HuH-7 (cell line): ENCODE measurements around the gene ITGAD.

ENCODE experiments used
- DNase-seq: peaks from one replicate; pipeline ENCODE4 v3.0.0; 2011; ENCODE audit warnings: low spot score

The ITGAD gene

DNA sequence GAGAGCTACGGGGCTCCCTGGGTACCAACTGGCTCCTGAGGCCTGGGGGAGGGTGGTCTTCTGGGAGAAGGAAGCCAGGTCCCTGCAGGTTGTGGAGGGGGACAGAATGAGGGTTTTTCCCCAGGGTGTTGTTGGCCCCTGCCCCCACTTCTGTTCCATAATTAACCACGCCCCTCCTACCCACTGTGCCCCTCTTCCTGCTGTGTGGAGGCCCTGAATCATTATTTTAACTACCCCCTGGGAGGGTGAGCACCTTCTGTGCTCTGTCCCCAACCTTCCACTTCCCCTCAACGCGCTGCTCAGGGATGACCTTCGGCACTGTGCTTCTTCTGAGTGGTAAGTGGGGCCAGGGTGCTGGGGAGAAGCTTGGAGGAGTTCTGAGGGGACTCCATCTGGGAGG is at the start of gene ITGAD:
TSS of gene ITGAD (plus strand) at position 280 of the 400 bp plus-strand sequence. CDS start at position 306, 26 bp downstream.
- DNase-seq, result no peak

DNA sequence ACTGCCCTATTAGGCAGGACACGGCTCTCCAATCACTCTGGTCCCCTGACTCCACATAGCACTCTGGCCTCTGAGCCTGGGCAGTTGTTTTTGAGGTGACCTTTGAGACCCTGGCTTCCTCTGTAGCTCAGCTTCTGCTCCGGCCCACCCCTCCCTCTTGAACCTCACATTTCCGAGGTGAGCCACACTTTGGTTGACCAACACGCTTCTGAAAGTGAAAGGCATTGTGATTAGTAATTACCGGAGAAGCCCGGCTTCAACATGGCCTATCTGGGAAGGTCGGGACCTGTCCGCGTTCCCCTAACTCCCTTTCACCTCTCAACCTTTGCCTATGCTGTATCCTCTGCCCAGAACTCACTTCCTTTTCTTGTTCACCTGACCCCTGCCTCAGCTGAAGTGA is 48.4 kb upstream of the ITGAD start:
- DNase-seq, result no peak

DNA sequence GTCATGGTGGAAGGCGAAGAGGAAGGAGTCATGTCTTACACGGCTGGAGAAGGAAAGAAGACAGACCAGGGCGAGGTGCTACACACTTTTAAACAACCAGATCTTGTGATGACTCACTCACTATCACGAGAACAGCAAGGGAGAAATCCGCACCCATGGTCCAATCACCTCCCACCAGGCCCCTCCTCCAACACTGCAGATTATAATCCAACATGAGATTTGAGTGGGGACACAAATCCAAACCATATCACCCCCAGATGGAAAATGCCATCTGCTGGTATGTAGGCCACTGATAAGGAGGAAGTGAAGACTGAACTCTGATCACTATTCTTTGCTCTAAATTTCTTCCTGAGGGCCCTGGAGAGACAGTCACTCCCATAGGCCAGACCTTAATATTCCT is 45.7 kb upstream of the ITGAD start:
- DNase-seq, result no peak

DNA sequence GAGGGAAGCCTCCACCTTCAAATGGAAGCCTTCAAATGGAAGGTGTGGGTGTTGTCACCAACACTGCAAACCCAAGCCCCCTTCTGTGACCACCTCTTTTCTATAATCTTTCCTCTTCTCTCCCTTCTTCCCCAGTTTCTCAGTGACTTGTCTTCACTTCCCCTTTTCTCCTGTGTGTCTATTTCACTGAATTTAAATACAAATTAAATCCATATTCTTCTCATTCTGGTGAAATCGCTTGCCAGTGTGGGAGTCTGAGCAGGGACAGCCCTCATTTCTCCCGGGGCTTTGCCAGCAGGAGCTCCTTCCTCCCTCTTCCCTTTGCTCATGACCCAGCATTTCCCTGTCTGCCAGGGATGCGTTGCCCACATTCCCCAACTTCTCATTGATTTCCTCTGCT is 44.6 kb upstream of the ITGAD start:
- no peak for DNase-seq

DNA sequence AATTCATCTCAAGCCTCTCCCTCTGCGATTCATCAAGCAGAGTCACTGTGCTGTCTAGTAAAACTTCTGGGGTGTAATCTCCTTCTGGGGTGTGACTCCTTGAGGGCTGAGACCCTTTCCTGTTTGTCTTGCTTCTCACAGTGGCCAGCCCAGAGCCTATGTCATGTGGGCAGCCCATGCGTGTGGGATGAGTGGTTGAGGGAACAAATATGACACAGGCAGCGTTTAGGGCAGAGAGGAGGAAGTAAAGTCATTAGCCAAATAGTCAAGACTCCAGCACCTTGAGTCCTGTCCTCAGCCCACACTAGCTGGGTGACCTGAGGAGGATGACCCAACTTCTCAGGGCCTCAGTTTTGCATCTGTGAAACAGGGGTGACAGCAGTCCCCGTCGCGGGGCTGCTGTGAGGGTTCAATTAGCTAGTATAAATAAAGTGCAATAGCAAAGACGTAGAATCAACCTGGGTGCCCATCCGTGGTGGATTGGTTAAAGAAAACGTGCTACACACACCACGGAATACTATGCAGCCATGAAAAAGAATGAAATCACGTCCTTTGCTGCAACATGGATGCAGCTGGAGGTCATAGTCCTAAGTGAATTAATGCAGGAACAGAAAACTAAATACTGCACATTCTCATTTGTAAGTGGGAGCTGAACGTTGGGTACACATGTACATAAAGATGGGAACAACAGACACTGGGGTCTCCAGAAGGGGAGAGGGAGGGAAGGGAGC is 42.7 kb upstream of the ITGAD start:
- DNase-seq, result no peak

GRCh38 chr16:31351246-31351941 is 41.7 kb upstream of the ITGAD start:
- DNase-seq, result no peak

- DNase-seq, result no peak
These were observed 41.2 kb upstream of the ITGAD start for GRCh38 chr16:31351942-31352325.

- no peak for DNase-seq
These were observed 40.6 kb upstream of the ITGAD start for GRCh38 chr16:31352376-31353115.

- no peak for DNase-seq
These were observed 38.5 kb upstream of the ITGAD start, which contains the start of gene ITGAX for GRCh38 chr16:31354394-31355291. ITGAX (plus strand) TSS chr16:31355176; CDS start chr16:31355255, 79 bp downstream.

DNA sequence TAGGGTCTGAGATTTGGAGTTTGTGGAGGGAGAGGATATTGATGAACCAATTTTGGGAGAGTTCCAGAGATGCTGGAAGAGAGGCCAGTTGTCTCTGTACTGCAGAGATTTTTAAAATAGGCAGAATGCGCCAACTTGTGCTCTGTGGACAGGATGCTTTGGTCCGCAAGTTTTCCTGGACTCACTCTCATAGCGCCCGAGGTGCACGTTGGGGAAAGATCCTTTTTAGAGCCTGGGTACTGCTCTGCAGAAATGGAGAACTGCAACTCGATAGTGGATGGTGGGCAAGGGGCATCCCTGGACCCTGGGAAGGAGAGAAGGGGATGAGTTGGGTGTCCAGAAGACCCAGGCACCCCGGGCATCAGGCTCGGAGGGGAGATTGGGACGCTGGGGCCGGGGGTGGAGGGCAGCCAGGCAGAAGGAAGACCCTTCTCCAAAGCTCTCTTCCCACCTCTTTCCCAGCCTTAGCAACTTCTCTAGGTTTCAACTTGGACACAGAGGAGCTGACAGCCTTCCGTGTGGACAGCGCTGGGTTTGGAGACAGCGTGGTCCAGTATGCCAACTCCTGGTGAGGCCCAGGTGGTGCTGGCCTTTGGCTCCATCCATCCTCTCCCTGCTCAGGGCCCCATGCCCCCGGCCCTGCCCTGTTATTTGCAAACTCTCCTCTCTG is 37.6 kb upstream of the ITGAD start:
- no peak for DNase-seq

- DNase-seq, result no peak
These were observed 36.4 kb upstream of the ITGAD start for GRCh38 chr16:31356566-31357323.

DNA sequence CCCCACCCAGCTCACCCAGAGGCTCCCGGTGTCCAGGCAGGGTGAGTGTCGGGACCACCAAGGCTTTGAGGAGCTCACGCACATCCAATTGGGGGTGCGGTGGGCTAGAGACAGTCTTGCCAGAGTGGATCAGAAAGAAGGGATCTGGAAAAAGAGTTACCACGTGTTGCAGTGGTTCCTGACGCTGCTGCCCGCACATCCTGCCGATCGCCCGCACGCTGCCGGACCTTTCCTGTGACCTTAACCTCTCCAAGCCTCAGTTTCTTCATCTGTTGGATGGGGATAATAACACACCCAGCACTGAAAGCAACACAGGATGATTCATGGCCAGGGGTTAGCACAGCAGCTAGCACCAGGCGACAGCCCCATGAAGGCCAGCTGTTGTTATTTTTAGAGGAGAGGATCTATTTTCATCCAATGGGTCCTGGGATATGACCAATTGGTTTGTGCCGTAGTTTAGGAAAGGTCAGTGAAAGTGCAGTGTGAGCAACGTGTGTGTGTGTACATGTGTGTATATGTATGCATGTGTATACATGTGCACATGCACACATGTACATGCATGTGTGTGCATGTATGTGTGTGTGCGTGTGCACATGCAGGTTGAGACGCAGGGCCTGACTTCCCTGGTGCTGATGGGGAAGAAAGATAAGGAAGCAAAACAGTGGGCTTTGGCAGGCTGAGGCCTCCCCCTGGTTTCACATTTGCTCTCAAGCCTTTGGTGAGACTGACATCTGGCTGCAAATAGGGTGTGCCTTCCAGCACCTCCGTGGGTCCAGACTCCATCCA is 35.6 kb upstream of the ITGAD start:
- DNase-seq, result no peak

DNA sequence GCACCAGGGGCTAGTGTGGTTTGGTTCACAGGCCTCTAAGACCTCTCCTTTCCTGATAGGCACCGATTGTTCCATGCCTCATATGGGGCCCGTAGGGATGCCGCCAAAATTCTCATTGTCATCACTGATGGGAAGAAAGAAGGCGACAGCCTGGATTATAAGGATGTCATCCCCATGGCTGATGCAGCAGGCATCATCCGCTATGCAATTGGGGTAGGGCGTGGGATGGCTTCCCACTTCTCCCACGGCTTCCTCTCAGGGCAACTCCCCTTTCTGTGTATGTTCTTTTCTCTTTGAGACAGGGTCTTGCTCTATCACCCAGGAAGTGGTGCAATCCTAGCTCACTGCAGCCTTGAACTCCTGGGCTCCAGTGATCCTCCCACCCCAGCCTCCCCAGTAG is 32.9 kb upstream of the ITGAD start:
- DNase-seq, result no peak

DNA sequence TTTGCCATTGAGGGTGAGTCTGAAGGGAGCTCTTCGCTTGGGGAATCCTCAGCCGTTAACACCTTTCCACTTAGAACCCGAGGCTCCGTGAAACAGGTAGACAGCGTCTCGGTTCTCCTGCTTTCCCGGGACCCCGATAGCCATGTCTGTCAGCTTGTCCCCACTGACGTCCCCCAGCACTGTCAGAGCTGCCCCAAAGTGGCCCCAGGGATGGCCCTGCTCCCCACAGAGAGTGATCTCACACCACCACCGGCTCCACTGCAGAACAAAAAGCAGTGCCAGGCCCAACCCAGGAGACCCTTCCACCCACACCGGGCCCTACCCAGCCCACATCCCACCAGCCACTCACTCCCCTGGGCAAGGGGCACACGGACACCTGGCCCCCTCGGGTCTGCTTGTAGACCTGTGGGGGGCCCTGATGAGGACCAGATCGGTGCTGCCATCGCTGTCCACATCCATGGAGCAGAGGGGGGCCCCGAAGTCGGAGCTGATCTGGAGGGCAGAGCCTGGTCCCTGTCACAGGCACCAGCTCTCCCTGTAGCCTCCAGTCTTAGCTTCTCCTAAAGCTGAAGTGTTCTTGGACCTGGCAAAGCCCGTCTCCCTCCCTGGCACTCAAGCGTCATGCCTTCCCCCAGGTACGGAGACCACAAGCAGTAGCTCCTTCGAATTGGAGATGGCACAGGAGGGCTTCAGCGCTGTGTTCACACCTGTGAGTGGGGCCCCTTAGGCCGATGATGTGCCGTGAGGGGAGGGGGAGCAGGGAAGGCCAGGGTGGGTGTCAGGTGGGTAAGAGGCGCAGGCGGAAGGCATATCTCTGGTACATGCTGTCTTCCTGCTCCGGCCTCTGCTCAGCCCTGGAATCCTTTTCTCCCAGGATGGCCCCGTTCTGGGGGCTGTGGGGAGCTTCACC is 31.7 kb upstream of the ITGAD start:
- no peak for DNase-seq

DNA sequence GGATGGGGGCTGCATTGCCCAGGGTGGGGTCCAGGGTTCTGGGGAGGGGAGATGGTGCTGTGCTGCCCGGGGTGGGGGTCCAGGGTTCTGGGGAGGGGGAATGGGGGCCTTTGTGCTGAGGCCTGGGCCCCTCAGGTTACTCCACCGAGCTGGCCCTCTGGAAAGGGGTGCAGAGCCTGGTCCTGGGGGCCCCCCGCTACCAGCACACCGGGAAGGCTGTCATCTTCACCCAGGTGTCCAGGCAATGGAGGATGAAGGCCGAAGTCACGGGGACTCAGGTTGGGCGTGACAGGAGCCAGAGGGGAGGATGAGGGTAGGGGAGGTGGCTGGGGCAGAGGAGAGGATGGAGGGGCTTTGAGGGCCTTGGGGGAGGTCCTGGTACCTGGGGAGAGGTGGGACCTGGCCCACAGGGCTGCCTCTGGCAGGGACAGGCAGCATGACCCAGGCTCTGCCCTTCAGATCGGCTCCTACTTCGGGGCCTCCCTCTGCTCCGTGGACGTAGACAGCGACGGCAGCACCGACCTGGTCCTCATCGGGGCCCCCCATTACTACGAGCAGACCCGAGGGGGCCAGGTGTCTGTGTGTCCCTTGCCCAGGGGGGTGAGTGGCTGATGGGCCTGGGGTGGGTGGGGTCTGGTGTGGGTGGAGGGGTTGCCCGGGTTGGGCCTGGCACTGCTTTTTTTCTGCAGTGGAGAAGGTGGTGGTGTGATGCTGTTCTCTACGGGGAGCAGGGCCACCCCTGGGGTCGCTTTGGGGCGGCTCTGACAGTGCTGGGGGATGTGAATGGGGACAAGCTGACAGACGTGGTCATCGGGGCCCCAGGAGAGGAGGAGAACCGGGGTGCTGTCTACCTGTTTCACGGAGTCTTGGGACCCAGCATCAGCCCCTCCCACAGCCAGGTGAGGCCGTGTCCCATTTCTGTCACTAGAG is 30.4 kb upstream of the ITGAD start:
- DNase-seq, result no peak

DNA sequence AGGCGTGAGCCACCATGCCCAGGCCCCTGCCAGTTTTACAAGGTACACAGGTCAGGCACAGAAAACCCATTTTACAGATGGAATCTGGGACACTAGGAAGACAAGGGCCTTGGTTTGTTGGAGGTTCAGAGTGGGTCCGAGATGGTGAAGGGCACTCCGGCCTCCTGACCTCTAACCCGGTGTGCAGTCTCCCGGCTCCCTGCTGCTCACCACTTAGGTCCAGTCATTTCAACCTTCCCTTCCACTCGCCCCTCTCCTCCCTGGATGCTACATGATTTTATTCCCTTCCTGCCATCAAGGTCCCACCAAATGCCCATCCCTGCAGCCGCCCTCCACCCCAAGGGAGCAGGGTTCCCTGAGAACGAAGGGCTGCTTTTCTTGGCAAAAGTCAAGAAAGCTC is 29.4 kb upstream of the ITGAD start:
- no peak for DNase-seq

DNA sequence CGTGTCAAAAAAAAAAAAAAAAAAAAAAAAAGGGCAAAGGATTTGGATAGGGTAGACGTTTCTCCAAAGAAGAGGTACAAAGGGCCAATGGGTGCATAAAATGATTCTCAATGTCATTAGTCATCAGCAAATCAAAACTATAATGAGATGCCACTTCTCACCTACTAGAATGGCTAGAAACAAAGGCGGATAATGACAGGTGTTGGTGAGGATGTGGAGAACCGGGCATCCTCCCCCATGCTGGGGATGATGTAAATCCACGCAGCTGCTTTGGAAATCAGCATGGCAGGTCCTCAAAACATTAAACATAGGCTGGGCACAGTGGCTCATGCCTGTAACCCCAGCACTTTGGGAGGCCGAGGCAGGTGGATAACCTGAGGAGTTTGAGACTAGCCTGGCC is 28.7 kb upstream of the ITGAD start:
- DNase-seq, result no peak
